K562 (cell line): ENCODE measurements around the gene EEA1. TPM values are rescaled to one million over a fixed set of nuclear protein-coding genes. Genes with fewer than 3 reads are reported as not detected.
A peak's percentile ranks its signal among the peaks of the same experiment; 100 is the strongest.

ENCODE experiments used
- BRCA1 ChIP-seq, 2 experiments: fragments of 450-650 bp in 1 of 2; sonication (generic) in 1 of 2; formaldehyde crosslinking in 1 of 2; IDR thresholded peaks; 2 replicates each; pipeline versions ENCODE4 v1.5.0 to v1.6.1; 2017 to 2020; ENCODE audit warnings: mild to moderate bottlenecking in 1 of 2, missing genetic modification reagents in 1 of 2
- CBX3 ChIP-seq, 2 experiments: IDR thresholded peaks; 1 replicate in 1 of 2; 2 replicates in 1 of 2; pipeline ENCODE4 v1.6.1; 2012; ENCODE audit warnings: inconsistent platforms in 2 of 2, low read length in 2 of 2, borderline replicate concordance in 1 of 2, control low read depth in 1 of 2
- HDGF ChIP-seq: fragments of 450-650 bp; IDR thresholded peaks from 2 replicates; pipeline ENCODE4 v1.6.1; 2016
- HSF4 ChIP-seq: fragments of 250-450 bp; sonication (Bioruptor Pico); IDR thresholded peaks from 2 replicates; pipeline ENCODE4 v2.1.2; 2022; ENCODE audit warnings: mild to moderate bottlenecking, moderate library complexity, borderline replicate concordance
- L3MBTL2 ChIP-seq: fragments of 450-650 bp; IDR thresholded peaks from 2 replicates; pipeline ENCODE4 v1.6.1; 2016; ENCODE audit warnings: mild to moderate bottlenecking, moderate library complexity
- NELFE ChIP-seq: IDR thresholded peaks from 2 replicates; pipeline ENCODE4 v1.6.1; 2011; ENCODE audit warnings: mild to moderate bottlenecking; ENCODE audit not compliant: insufficient read depth, insufficient read length
- NFRKB ChIP-seq: fragments of 450-650 bp; IDR thresholded peaks from 2 replicates; pipeline ENCODE4 v1.6.1; 2016; ENCODE audit warnings: low read depth
- NR2F6 ChIP-seq: fragments of 450-650 bp; formaldehyde crosslinking; IDR thresholded peaks from 2 replicates; pipeline ENCODE4 v1.4.0; 2020; ENCODE audit warnings: mild to moderate bottlenecking
- PHB ChIP-seq: fragments of 250-450 bp; sonication (Bioruptor Pico); IDR thresholded peaks from 2 replicates; pipeline ENCODE4 v1.5.0; 2021
- SMAD3 ChIP-seq: fragments of 450-650 bp; formaldehyde crosslinking; conservative IDR thresholded peaks from 2 replicates; pipeline ENCODE4 v1.4.0; 2020; ENCODE audit warnings: mild to moderate bottlenecking
- TCF3 ChIP-seq: sonication (generic); formaldehyde crosslinking; IDR thresholded peaks from 2 replicates; pipeline ENCODE4 v1.4.0; 2020; ENCODE audit warnings: mild to moderate bottlenecking, missing genetic modification reagents
- TGIF2 ChIP-seq: sonication (generic); formaldehyde crosslinking; IDR thresholded peaks from 2 replicates; pipeline ENCODE4 v1.8.1; 2022; ENCODE audit warnings: mild to moderate bottlenecking, missing genetic modification reagents, moderate library complexity
- ZC3H4 ChIP-seq: sonication (generic); formaldehyde crosslinking; IDR thresholded peaks from 2 replicates; pipeline ENCODE4 v1.9.0; 2021; ENCODE audit warnings: missing genetic modification reagents, borderline replicate concordance
- ZNF589 ChIP-seq: fragments of 200-800 bp; sonication (Bioruptor generic); IDR thresholded peaks from 2 replicates; pipeline ENCODE4 v1.6.1; 2016; ENCODE audit warnings: low read depth, missing genetic modification characterization, missing compliant biosample characterization
- polyA plus RNA-seq, 8 experiments: library from polyadenylated mRNA; depleted of rRNA in 4 of 8; stranded (reverse) in 5 of 8; unstranded in 3 of 8; fragments of >200 nt; fragmentation: Nextera tagmentation in 2 of 8; fragmentation: Illumina TruSeq in 1 of 8; extraction: Ambion mirVana in 2 of 8; extraction: Trizol in 1 of 8; gene quantifications; 2 replicates each; pipeline versions ENCODE4 v1.2.1 to v1.2.3, GENCODE V29; 2011 to 2014; ENCODE audit warnings: inconsistent platforms in 1 of 8, missing spikeins in 1 of 8
- total RNA-seq, 7 experiments: library from RNA; depleted of rRNA in 6 of 7; stranded (reverse); fragments of >200 nt in 6 of 7; fragmentation: Illumina TruSeq in 2 of 7; extraction: Trizol in 2 of 7; gene quantifications; 2 replicates each; pipeline versions ENCODE4 v1.2.1 to v1.2.3, GENCODE V29; 2011 to 2021; ENCODE audit warnings: low replicate concordance in 1 of 7
- TF ChIP-seq, protein P1 (sequence below): sonication (generic); formaldehyde crosslinking; IDR thresholded peaks from 2 replicates; pipeline ENCODE4 v1.8.1; 2022; ENCODE audit warnings: missing genetic modification reagents
- TF ChIP-seq, protein P2 (sequence below): fragments of 250-450 bp; sonication (Bioruptor Pico); IDR thresholded peaks from 2 replicates; pipeline ENCODE4 v1.9.0; 2021; ENCODE audit warnings: mild to moderate bottlenecking, inconsistent platforms
- TF ChIP-seq, protein P3 (sequence below): fragments of 250-450 bp; sonication (Bioruptor Pico); IDR thresholded peaks from 2 replicates; pipeline ENCODE4 v1.5.1; 2021; ENCODE audit warnings: mild to moderate bottlenecking
- TF ChIP-seq, protein P4 (sequence below), 2 experiments: fragments of 450-650 bp in 1 of 2; sonication (generic) in 1 of 2; formaldehyde crosslinking; conservative IDR thresholded peaks; 2 replicates each; pipeline versions ENCODE4 v1.4.0 to v1.8.1; 2020 to 2022; ENCODE audit warnings: mild to moderate bottlenecking in 1 of 2, missing genetic modification reagents in 1 of 2
- TF ChIP-seq, protein P5 (sequence below): fragments of 450-650 bp; formaldehyde crosslinking; IDR thresholded peaks from 2 replicates; pipeline ENCODE4 v1.4.0; 2020; ENCODE audit warnings: mild to moderate bottlenecking, mixed read lengths
- TF ChIP-seq, protein P6 (sequence below): fragments of 450-650 bp; conservative IDR thresholded peaks from 2 replicates; pipeline ENCODE4 v1.6.1; 2016; ENCODE audit warnings: missing genetic modification characterization, low read depth, mild to moderate bottlenecking, control low read depth, missing compliant biosample characterization

The EEA1 gene
- total and polyA plus RNA-seq, 9 of the 15 experiments (the other 6 are each of a cell fraction or from before 2014, with no cell fraction given), result 3.5 to 17.1 (median 7.5) TPM

DNA sequence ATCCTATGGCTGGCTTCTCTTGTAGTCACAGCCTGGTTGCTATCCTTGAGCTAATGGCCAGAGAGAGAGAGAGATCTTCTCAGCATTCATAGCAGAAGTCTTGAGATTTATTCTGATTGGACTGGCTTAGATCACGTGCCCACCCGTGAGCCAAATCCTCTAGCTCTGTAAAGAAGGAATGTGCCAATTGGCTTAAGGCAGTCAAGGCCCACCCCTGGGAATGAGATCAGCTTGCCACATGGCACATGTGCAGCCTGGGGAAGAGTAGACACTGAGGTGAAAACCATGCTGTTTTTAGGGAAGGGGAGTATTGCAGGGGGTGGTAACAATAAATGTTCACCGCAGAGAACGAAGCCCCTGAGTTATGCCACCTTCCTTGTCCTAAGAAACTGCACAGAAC lies 190.0 kb downstream of the EEA1 start (continued):
- TF ChIP-seq HDGF (no peak), NFRKB (no peak), L3MBTL2 (peak; percentile 49; the same call in 1 of the 2 replicates), HSF4 (no peak), BRCA1 (IDR thresholded peaks at IDR 0.05) (no peak), BRCA1 (CRISPR knock-in tag; IDR thresholded peaks at IDR 0.05) (no peak), TGIF2 (CRISPR knock-in tag) (no peak), TCF3 (CRISPR knock-in tag) (no peak), ZNF589 (CRISPR knock-in tag) (no peak), SMAD3 (no peak), NELFE (no peak), NR2F6 (no peak), PHB (CRISPR knock-in tag) (no peak), ZC3H4 (CRISPR knock-in tag) (no peak), CBX3 (IDR thresholded peaks at IDR 0.05; ENCODE audit: borderline replicate concordance in 1 of 2, low read length in 2 of 2) (no peak)
- TF ChIP-seq, protein P1, sequence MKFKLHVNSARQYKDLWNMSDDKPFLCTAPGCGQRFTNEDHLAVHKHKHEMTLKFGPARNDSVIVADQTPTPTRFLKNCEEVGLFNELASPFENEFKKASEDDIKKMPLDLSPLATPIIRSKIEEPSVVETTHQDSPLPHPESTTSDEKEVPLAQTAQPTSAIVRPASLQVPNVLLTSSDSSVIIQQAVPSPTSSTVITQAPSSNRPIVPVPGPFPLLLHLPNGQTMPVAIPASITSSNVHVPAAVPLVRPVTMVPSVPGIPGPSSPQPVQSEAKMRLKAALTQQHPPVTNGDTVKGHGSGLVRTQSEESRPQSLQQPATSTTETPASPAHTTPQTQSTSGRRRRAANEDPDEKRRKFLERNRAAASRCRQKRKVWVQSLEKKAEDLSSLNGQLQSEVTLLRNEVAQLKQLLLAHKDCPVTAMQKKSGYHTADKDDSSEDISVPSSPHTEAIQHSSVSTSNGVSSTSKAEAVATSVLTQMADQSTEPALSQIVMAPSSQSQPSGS (CRISPR knock-in tag), result no peak
- TF ChIP-seq, protein P2, sequence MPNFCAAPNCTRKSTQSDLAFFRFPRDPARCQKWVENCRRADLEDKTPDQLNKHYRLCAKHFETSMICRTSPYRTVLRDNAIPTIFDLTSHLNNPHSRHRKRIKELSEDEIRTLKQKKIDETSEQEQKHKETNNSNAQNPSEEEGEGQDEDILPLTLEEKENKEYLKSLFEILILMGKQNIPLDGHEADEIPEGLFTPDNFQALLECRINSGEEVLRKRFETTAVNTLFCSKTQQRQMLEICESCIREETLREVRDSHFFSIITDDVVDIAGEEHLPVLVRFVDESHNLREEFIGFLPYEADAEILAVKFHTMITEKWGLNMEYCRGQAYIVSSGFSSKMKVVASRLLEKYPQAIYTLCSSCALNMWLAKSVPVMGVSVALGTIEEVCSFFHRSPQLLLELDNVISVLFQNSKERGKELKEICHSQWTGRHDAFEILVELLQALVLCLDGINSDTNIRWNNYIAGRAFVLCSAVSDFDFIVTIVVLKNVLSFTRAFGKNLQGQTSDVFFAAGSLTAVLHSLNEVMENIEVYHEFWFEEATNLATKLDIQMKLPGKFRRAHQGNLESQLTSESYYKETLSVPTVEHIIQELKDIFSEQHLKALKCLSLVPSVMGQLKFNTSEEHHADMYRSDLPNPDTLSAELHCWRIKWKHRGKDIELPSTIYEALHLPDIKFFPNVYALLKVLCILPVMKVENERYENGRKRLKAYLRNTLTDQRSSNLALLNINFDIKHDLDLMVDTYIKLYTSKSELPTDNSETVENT, result no peak
- TF ChIP-seq, protein P3, sequence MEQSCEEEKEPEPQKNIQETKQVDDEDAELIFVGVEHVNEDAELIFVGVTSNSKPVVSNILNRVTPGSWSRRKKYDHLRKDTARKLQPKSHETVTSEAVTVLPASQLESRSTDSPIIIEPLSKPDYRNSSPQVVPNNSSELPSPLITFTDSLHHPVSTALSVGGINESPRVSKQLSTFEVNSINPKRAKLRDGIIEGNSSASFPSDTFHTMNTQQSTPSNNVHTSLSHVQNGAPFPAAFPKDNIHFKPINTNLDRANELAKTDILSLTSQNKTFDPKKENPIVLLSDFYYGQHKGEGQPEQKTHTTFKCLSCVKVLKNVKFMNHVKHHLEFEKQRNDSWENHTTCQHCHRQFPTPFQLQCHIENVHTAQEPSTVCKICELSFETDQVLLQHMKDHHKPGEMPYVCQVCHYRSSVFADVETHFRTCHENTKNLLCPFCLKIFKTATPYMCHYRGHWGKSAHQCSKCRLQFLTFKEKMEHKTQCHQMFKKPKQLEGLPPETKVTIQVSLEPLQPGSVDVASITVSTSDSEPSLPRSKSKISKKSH (CRISPR knock-in tag), result no peak
- TF ChIP-seq, protein P4, sequence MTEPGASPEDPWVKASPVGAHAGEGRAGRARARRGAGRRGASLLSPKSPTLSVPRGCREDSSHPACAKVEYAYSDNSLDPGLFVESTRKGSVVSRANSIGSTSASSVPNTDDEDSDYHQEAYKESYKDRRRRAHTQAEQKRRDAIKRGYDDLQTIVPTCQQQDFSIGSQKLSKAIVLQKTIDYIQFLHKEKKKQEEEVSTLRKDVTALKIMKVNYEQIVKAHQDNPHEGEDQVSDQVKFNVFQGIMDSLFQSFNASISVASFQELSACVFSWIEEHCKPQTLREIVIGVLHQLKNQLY (CRISPR knock-in tag; conservative IDR thresholded peaks at IDR 0.05), result no peak
- TF ChIP-seq, protein P5, sequence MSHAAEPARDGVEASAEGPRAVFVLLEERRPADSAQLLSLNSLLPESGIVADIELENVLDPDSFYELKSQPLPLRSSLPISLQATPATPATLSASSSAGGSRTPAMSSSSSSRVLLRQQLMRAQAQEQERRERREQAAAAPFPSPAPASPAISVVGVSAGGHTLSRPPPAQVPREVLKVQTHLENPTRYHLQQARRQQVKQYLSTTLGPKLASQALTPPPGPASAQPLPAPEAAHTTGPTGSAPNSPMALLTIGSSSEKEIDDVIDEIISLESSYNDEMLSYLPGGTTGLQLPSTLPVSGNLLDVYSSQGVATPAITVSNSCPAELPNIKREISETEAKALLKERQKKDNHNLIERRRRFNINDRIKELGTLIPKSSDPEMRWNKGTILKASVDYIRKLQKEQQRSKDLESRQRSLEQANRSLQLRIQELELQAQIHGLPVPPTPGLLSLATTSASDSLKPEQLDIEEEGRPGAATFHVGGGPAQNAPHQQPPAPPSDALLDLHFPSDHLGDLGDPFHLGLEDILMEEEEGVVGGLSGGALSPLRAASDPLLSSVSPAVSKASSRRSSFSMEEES, result peak; percentile 22; the same call in 1 of the 2 replicates
- TF ChIP-seq, protein P6, sequence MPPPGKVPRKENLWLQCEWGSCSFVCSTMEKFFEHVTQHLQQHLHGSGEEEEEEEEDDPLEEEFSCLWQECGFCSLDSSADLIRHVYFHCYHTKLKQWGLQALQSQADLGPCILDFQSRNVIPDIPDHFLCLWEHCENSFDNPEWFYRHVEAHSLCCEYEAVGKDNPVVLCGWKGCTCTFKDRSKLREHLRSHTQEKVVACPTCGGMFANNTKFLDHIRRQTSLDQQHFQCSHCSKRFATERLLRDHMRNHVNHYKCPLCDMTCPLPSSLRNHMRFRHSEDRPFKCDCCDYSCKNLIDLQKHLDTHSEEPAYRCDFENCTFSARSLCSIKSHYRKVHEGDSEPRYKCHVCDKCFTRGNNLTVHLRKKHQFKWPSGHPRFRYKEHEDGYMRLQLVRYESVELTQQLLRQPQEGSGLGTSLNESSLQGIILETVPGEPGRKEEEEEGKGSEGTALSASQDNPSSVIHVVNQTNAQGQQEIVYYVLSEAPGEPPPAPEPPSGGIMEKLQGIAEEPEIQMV (tag), result no peak
